Measurements from ENCODE around the gene PXN.
"Not testable (repeated sequence)": the region's sequence is repeated elsewhere in the genome, so short reads cannot be mapped to it uniquely, and the experiment has no call there.

Gene PXN

GRCh38 chr12:120215357-120215735 lies 50.2 kb downstream of the PXN start:
- Histone ChIP-seq H3K27me3 (ENCODE audit: control insufficient read depth, insufficient read depth, low read length, poor library complexity, severe bottlenecking) (no peaks in the 10 kb centered on the region), H3K27ac (ENCODE audit: insufficient read depth, low read depth, low read length, poor library complexity, severe bottlenecking) (no peak overlapping the region), H3K36me3 (ENCODE audit: control insufficient read depth, insufficient read depth, low read length) (peaks cover 20% of the 10 kb centered on the region), H3K4me3 (ENCODE audit: insufficient read depth, low read depth, low read length) (no peak overlapping the region), H3K9me3 (ENCODE audit: control insufficient read depth, low read length) (no peaks in the 10 kb centered on the region), H3K4me1 (ENCODE audit: control insufficient read depth, insufficient read depth, low read length) (no peaks in the 10 kb centered on the region)
- 88 to 91% methylated on average over 15 of the region's 15 CpGs for WGBS, 2 experiments

GRCh38 chr12:120214626-120215356 lies 50.7 kb downstream of the PXN start:
- Histone ChIP-seq H3K36me3 (ENCODE audit: control insufficient read depth, insufficient read depth, low read length) (peaks cover 25% of the 10 kb centered on the region), H3K4me3 (ENCODE audit: insufficient read depth, low read depth, low read length) (no peak overlapping the region), H3K4me1 (ENCODE audit: control insufficient read depth, insufficient read depth, low read length) (no peaks in the 10 kb centered on the region), H3K27me3 (ENCODE audit: control insufficient read depth, insufficient read depth, low read length, poor library complexity, severe bottlenecking) (no peaks in the 10 kb centered on the region), H3K27ac (ENCODE audit: insufficient read depth, low read depth, low read length, poor library complexity, severe bottlenecking) (no peak overlapping the region), H3K9me3 (ENCODE audit: control insufficient read depth, low read length) (no peaks in the 10 kb centered on the region)
- 93 to 94% methylated on average over 34 of the region's 34 CpGs for WGBS, 2 experiments

- no peak overlapping the region for H3K4me3 ChIP-seq (ENCODE audit: insufficient read depth, low read depth, low read length)
- no peak overlapping the region for H3K27ac ChIP-seq (ENCODE audit: insufficient read depth, low read depth, low read length, poor library complexity, severe bottlenecking)
- H3K36me3 ChIP-seq (ENCODE audit: control insufficient read depth, insufficient read depth, low read length) = peaks cover 21% of the 10 kb centered on the region
- H3K4me1 ChIP-seq (ENCODE audit: control insufficient read depth, insufficient read depth, low read length) = no peaks in the 10 kb centered on the region
- no peaks in the 10 kb centered on the region for H3K9me3 ChIP-seq (ENCODE audit: control insufficient read depth, low read length)
- WGBS, 2 experiments = 95 to 97% methylated on average over 20 of the region's 20 CpGs
- no peaks in the 10 kb centered on the region for H3K27me3 ChIP-seq (ENCODE audit: control insufficient read depth, insufficient read depth, low read length, poor library complexity, severe bottlenecking)
Measured at GRCh38 chr12:120213758-120214157, 51.8 kb downstream of the PXN start.

- H3K27ac ChIP-seq (ENCODE audit: insufficient read depth, low read depth, low read length, poor library complexity, severe bottlenecking); H3K4me3 ChIP-seq (ENCODE audit: insufficient read depth, low read depth, low read length); H3K9me3 ChIP-seq (ENCODE audit: control insufficient read depth, low read length); H3K4me1 ChIP-seq (ENCODE audit: control insufficient read depth, insufficient read depth, low read length); H3K27me3 ChIP-seq (ENCODE audit: control insufficient read depth, insufficient read depth, low read length, poor library complexity, severe bottlenecking): not testable (repeated sequence)
- 94 to 96% methylated on average over 5 of the region's 5 CpGs for WGBS, 2 experiments
- H3K36me3 ChIP-seq (ENCODE audit: control insufficient read depth, insufficient read depth, low read length) = peaks cover 20% of the 10 kb centered on the region
Measured at GRCh38 chr12:120213182-120213581, 52.3 kb downstream of the PXN start.

- 94 to 96% methylated on average over 24 of the region's 24 CpGs for WGBS, 2 experiments
- Histone ChIP-seq H3K4me3 (ENCODE audit: insufficient read depth, low read depth, low read length) (no peak overlapping the region), H3K36me3 (ENCODE audit: control insufficient read depth, insufficient read depth, low read length) (peaks cover 23% of the 10 kb centered on the region), H3K9me3 (ENCODE audit: control insufficient read depth, low read length) (no peaks in the 10 kb centered on the region), H3K27me3 (ENCODE audit: control insufficient read depth, insufficient read depth, low read length, poor library complexity, severe bottlenecking) (no peaks in the 10 kb centered on the region), H3K27ac (ENCODE audit: insufficient read depth, low read depth, low read length, poor library complexity, severe bottlenecking) (no peak overlapping the region), H3K4me1 (ENCODE audit: control insufficient read depth, insufficient read depth, low read length) (no peaks in the 10 kb centered on the region)
Measured at GRCh38 chr12:120212301-120212700, 53.2 kb downstream of the PXN start.

- no peaks in the 10 kb centered on the region for H3K4me1 ChIP-seq (ENCODE audit: control insufficient read depth, insufficient read depth, low read length)
- no peak overlapping the region for H3K27ac ChIP-seq (ENCODE audit: insufficient read depth, low read depth, low read length, poor library complexity, severe bottlenecking)
- peaks cover 23% of the 10 kb centered on the region for H3K36me3 ChIP-seq (ENCODE audit: control insufficient read depth, insufficient read depth, low read length)
- H3K9me3 ChIP-seq (ENCODE audit: control insufficient read depth, low read length) = no peaks in the 10 kb centered on the region
- no peaks in the 10 kb centered on the region for H3K27me3 ChIP-seq (ENCODE audit: control insufficient read depth, insufficient read depth, low read length, poor library complexity, severe bottlenecking)
- no peak overlapping the region for H3K4me3 ChIP-seq (ENCODE audit: insufficient read depth, low read depth, low read length)
- WGBS, 2 experiments = 94 to 95% methylated on average over 9 of the region's 9 CpGs
Measured at GRCh38 chr12:120211904-120212283, 53.6 kb downstream of the PXN start.

GRCh38 chr12:120211243-120211903 lies 54.2 kb downstream of the PXN start:
- H3K4me1 ChIP-seq (ENCODE audit: control insufficient read depth, insufficient read depth, low read length) = no peaks in the 10 kb centered on the region
- no peak overlapping the region for H3K4me3 ChIP-seq (ENCODE audit: insufficient read depth, low read depth, low read length)
- WGBS, 2 experiments = 92% methylated on average over 12 of the region's 12 CpGs
- H3K36me3 ChIP-seq (ENCODE audit: control insufficient read depth, insufficient read depth, low read length) = peaks cover 23% of the 10 kb centered on the region
- no peak overlapping the region for H3K27ac ChIP-seq (ENCODE audit: insufficient read depth, low read depth, low read length, poor library complexity, severe bottlenecking)
- H3K27me3 ChIP-seq (ENCODE audit: control insufficient read depth, insufficient read depth, low read length, poor library complexity, severe bottlenecking) = no peaks in the 10 kb centered on the region
- no peaks in the 10 kb centered on the region for H3K9me3 ChIP-seq (ENCODE audit: control insufficient read depth, low read length)

GRCh38 chr12:120209851-120210250 lies 55.7 kb downstream of the PXN start:
- Histone ChIP-seq H3K4me1 (ENCODE audit: control insufficient read depth, insufficient read depth, low read length) (no peaks in the 10 kb centered on the region), H3K27ac (ENCODE audit: insufficient read depth, low read depth, low read length, poor library complexity, severe bottlenecking) (no peak overlapping the region), H3K27me3 (ENCODE audit: control insufficient read depth, insufficient read depth, low read length, poor library complexity, severe bottlenecking) (no peaks in the 10 kb centered on the region), H3K9me3 (ENCODE audit: control insufficient read depth, low read length) (no peaks in the 10 kb centered on the region), H3K4me3 (ENCODE audit: insufficient read depth, low read depth, low read length) (no peak overlapping the region), H3K36me3 (ENCODE audit: control insufficient read depth, insufficient read depth, low read length) (peaks cover 23% of the 10 kb centered on the region)
- 94 to 95% methylated on average over 13 of the region's 13 CpGs for WGBS, 2 experiments

GRCh38 chr12:120207227-120207626 lies 58.3 kb downstream of the PXN start:
- H3K27ac ChIP-seq (ENCODE audit: insufficient read depth, low read depth, low read length, poor library complexity, severe bottlenecking) = no peak overlapping the region
- no peaks in the 10 kb centered on the region for H3K27me3 ChIP-seq (ENCODE audit: control insufficient read depth, insufficient read depth, low read length, poor library complexity, severe bottlenecking)
- H3K4me1 ChIP-seq (ENCODE audit: control insufficient read depth, insufficient read depth, low read length) = no peaks in the 10 kb centered on the region
- 94% methylated on average over 13 of the region's 13 CpGs for WGBS, 2 experiments
- no peak overlapping the region for H3K4me3 ChIP-seq (ENCODE audit: insufficient read depth, low read depth, low read length)
- H3K36me3 ChIP-seq (ENCODE audit: control insufficient read depth, insufficient read depth, low read length) = peaks cover 22% of the 10 kb centered on the region
- H3K9me3 ChIP-seq (ENCODE audit: control insufficient read depth, low read length) = no peaks in the 10 kb centered on the region

GRCh38 chr12:120206781-120207180 lies 58.7 kb downstream of the PXN start:
- H3K4me1 ChIP-seq (ENCODE audit: control insufficient read depth, insufficient read depth, low read length); H3K4me3 ChIP-seq (ENCODE audit: insufficient read depth, low read depth, low read length); H3K9me3 ChIP-seq (ENCODE audit: control insufficient read depth, low read length); H3K27ac ChIP-seq (ENCODE audit: insufficient read depth, low read depth, low read length, poor library complexity, severe bottlenecking); H3K27me3 ChIP-seq (ENCODE audit: control insufficient read depth, insufficient read depth, low read length, poor library complexity, severe bottlenecking): not testable (repeated sequence)
- H3K36me3 ChIP-seq (ENCODE audit: control insufficient read depth, insufficient read depth, low read length) = peaks cover 18% of the 10 kb centered on the region
- 92 to 97% methylated on average over 4 to 5 of the region's 5 CpGs for WGBS, 2 experiments

Data from ectodermal cell (in vitro differentiated cells).